ENCODE data around the gene PCDHGA2. TPM values are rescaled to one million over a fixed set of nuclear protein-coding genes. Genes with fewer than 3 reads are reported as not detected.

Gene PCDHGA2
- total and polyA plus RNA-seq, 9 of the 15 experiments (the other 6 are each of a cell fraction or from before 2014, with no cell fraction given): 0.07 to 0.27 (median 0.15) TPM; not detected in 2

DNA sequence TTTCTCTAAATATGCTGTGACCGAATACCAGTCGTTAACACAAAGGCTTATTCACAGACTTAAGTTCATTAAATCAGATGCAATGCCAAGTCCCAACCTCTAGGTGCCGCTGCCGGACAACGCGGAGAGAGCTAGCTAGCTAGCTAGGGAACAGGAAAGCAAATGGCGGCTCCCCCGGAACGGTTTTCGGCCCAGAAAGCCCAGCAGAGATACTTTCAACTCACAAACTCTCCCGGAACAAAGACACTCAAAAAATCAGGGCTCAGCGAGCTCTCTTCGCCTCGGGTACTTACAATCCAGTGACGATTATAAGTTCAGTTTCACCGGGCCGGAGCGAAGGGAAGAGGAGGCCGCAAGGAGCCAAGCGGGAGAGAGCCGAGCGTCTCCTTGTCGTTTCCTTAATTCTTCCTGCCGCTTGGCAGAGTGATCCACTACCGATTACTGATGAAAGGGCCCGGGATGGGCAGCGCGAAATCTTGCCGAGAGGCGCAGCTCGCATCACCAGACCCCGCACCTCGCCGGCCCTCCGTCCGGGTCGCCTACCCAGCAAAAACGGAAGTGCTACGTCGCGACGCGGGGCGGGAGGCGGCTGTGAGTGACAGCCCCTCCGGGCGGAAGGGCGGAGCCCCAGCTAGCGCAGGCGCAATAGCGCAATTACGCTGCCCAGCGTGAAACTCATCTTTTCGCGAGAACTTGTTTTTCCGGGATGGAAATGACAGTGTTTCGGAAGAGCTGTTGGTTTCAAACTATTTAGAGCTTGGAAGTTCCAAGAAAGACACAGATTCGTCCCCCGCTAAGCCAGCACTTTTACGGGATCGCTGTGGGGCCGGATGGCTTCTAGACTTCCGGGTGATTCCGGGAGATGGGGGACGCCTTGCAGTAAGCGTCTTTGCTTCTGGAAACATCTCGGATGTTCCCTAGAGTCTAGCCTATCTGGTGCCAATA is 18.1 kb upstream of the PCDHGA2 start, which contains the start of gene TAF7 (continued):
- TF ChIP-seq BCLAF1 (IDR thresholded peaks at IDR 0.05; ENCODE audit: borderline replicate concordance in 1 of 2, control insufficient read depth in 1 of 2, low read depth in 2 of 2, low read length in 1 of 2): no peak
- peak in 1 of 2 experiments; percentile 88; a peak in 2 of 4 replicates for TF ChIP-seq ZNF639 (CRISPR knock-in tag; conservative IDR thresholded peaks at IDR 0.05 in 1 of 2, IDR thresholded peaks at IDR 0.05 in 1 of 2)
- no peak for TF ChIP-seq ZNF586 (CRISPR knock-in tag; conservative IDR thresholded peaks at IDR 0.05)
- TF ChIP-seq DIDO1 (tag; IDR thresholded peaks at IDR 0.05; ENCODE audit: low read depth): no peak
- TF ChIP-seq KDM1A (IDR thresholded peaks at IDR 0.05): no peak
- TF ChIP-seq HNRNPUL1 (IDR thresholded peaks at IDR 0.05; ENCODE audit: low read length): no peak
- no peak for TF ChIP-seq KAT2B (IDR thresholded peaks at IDR 0.05; ENCODE audit: low read depth, low read length)
- no peak for TF ChIP-seq NR3C1 (CRISPR knock-in tag; IDR thresholded peaks at IDR 0.05)
- TF ChIP-seq CBX1 (IDR thresholded peaks at IDR 0.05; ENCODE audit: low read depth): peak; percentile 88
- peak; percentile 89 for TF ChIP-seq CHD2 (IDR thresholded peaks at IDR 0.05; ENCODE audit: low read depth, low read length)
- TF ChIP-seq COPS2 (conservative IDR thresholded peaks at IDR 0.05): no peak
- peak; percentile 95 for TF ChIP-seq ILF3 (IDR thresholded peaks at IDR 0.05; ENCODE audit: borderline replicate concordance)
- TF ChIP-seq ZNF41 (CRISPR knock-in tag; conservative IDR thresholded peaks at IDR 0.05): no peak
- TF ChIP-seq, protein P1, sequence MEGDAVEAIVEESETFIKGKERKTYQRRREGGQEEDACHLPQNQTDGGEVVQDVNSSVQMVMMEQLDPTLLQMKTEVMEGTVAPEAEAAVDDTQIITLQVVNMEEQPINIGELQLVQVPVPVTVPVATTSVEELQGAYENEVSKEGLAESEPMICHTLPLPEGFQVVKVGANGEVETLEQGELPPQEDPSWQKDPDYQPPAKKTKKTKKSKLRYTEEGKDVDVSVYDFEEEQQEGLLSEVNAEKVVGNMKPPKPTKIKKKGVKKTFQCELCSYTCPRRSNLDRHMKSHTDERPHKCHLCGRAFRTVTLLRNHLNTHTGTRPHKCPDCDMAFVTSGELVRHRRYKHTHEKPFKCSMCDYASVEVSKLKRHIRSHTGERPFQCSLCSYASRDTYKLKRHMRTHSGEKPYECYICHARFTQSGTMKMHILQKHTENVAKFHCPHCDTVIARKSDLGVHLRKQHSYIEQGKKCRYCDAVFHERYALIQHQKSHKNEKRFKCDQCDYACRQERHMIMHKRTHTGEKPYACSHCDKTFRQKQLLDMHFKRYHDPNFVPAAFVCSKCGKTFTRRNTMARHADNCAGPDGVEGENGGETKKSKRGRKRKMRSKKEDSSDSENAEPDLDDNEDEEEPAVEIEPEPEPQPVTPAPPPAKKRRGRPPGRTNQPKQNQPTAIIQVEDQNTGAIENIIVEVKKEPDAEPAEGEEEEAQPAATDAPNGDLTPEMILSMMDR (IDR thresholded peaks at IDR 0.05 in 2 of 3, conservative IDR thresholded peaks at IDR 0.05 in 1 of 3; ENCODE audit: insufficient read depth in 2 of 3, low read depth in 1 of 3, low read length in 3 of 3): peak; percentile 80 to 95 (median 93)
- TF ChIP-seq RBFOX2 (IDR thresholded peaks at IDR 0.05; ENCODE audit: low read depth, low read length): peak; percentile 100
- TF ChIP-seq RHOXF2B (CRISPR knock-in tag; conservative IDR thresholded peaks at IDR 0.05): no peak
- no peak for TF ChIP-seq ZNF780A (CRISPR knock-in tag; IDR thresholded peaks at IDR 0.05)
- no peak; the same call in 1 of the 2 replicates for TF ChIP-seq FOXO4 (CRISPR knock-in tag; IDR thresholded peaks at IDR 0.05)
- no peak for TF ChIP-seq ZNF146 (CRISPR knock-in tag; IDR thresholded peaks at IDR 0.05; ENCODE audit: unreplicated experiment)
